ENCODE measurements around the gene CCDC188. TPM values are rescaled to one million over a fixed set of nuclear protein-coding genes. Genes with fewer than 3 reads are reported as not detected.

The CCDC188 gene
- total RNA-seq, 3 donors from 2014 or later (not counting 1 experiment from before 2014, with no cell fraction given) = 0.64 TPM; not detected in 2

GRCh38 chr22:20111045-20111688 lies 39.7 kb downstream of the CCDC188 start:
- H3K36me3 ChIP-seq (ENCODE audit: control insufficient read depth, insufficient read depth, low read length) = peaks cover 76% of the 10 kb centered on the region
- peaks cover 15 to 34% of the 10 kb centered on the region in 2 donors for H3K4me1 Mint-ChIP-seq
- no peaks in the 10 kb centered on the region for H3K9me3 ChIP-seq (ENCODE audit: control insufficient read depth, insufficient read depth, low read length)
- no peaks in the 10 kb centered on the region for H3K27me3 ChIP-seq (ENCODE audit: control insufficient read depth, insufficient read depth, low read length)
- peak; percentile 36 to 86 (median 65) for ATAC-seq
- TF ChIP-seq, protein P1, sequence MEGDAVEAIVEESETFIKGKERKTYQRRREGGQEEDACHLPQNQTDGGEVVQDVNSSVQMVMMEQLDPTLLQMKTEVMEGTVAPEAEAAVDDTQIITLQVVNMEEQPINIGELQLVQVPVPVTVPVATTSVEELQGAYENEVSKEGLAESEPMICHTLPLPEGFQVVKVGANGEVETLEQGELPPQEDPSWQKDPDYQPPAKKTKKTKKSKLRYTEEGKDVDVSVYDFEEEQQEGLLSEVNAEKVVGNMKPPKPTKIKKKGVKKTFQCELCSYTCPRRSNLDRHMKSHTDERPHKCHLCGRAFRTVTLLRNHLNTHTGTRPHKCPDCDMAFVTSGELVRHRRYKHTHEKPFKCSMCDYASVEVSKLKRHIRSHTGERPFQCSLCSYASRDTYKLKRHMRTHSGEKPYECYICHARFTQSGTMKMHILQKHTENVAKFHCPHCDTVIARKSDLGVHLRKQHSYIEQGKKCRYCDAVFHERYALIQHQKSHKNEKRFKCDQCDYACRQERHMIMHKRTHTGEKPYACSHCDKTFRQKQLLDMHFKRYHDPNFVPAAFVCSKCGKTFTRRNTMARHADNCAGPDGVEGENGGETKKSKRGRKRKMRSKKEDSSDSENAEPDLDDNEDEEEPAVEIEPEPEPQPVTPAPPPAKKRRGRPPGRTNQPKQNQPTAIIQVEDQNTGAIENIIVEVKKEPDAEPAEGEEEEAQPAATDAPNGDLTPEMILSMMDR (IDR thresholded peaks at IDR 0.05) = peak; percentile 22
- H3K4me3 ChIP-seq (ENCODE audit: low read length) = no peak overlapping the region
- peak overlapping the region; percentile 31 to 58 for H3K27ac Mint-ChIP-seq
- no peaks in the 10 kb centered on the region for H3K36me3 Mint-ChIP-seq
- no peak overlapping the region for H3K4me3 Mint-ChIP-seq
- WGBS (ENCODE audit: insufficient coverage) = 39% methylated on average over 14 of the region's 14 CpGs
- intact Hi-C loops (cut with micrococcal nuclease) = no loop called here
- DNase-seq = peak in 1 of 2 donors; percentile 69
- H3K9me3 Mint-ChIP-seq = no peaks in the 10 kb centered on the region
- H3K27me3 Mint-ChIP-seq (ENCODE audit: low read depth in 2 of 2) = no peaks in the 10 kb centered on the region
- H3K27ac ChIP-seq (ENCODE audit: low read length) = peak overlapping the region; percentile 13
- peaks cover 63% of the 10 kb centered on the region for H3K4me1 ChIP-seq (ENCODE audit: control insufficient read depth, insufficient read depth, low read length)

DNA sequence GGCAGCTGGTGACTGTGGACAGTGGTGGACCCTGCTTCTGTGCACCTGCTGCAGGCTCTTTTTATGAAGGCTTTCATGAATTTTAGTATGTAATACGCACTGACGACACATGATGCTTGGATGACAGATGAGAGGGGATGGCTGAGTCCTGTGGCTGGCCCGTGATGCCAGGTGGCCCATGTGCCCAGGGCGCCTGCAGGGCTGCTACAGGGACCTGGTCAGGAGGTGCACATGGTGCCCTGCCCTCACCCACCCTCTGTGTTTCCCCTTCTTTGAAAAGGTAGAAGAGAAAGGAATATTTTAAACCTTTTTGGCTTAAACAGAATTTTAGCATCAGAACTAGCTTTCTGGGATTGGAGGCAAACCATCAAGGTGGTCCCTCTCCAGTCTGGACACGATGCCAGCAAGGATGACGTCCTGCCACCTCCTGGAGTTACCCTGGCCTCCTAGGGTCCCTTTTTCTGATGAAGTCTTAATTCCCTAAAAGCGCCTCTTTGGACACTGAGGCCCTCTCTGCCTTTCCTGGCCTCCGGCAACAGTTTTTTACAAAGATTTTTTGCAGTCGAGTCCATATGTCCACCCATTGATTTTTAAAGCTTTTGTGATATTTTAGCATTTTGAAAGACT lies 40.4 kb downstream of the CCDC188 start:
- Mint-ChIP-seq H3K27me3 (ENCODE audit: low read depth in 2 of 2) (no peaks in the 10 kb centered on the region), H3K4me3 (no peak overlapping the region), H3K36me3 (no peaks in the 10 kb centered on the region), H3K27ac (peak overlapping the region; percentile 31 to 58), H3K9me3 (no peaks in the 10 kb centered on the region), H3K4me1 (peaks cover 15 to 33% of the 10 kb centered on the region in 2 donors)
- Histone ChIP-seq H3K27ac (ENCODE audit: low read length) (no peak overlapping the region), H3K27me3 (ENCODE audit: control insufficient read depth, insufficient read depth, low read length) (no peaks in the 10 kb centered on the region), H3K4me3 (ENCODE audit: low read length) (no peak overlapping the region), H3K36me3 (ENCODE audit: control insufficient read depth, insufficient read depth, low read length) (peaks cover 77% of the 10 kb centered on the region), H3K4me1 (ENCODE audit: control insufficient read depth, insufficient read depth, low read length) (peaks cover 56% of the 10 kb centered on the region), H3K9me3 (ENCODE audit: control insufficient read depth, insufficient read depth, low read length) (no peaks in the 10 kb centered on the region)
- no peak for DNase-seq
- WGBS (ENCODE audit: insufficient coverage) = 98% methylated on average over 9 of the region's 9 CpGs
- no peak for ATAC-seq
- intact Hi-C loops (cut with micrococcal nuclease) = no loop called here
- TF ChIP-seq, protein P1 (IDR thresholded peaks at IDR 0.05) = no peak

GRCh38 chr22:20109411-20110358 lies 41.2 kb downstream of the CCDC188 start:
- peaks cover 11 to 27% of the 10 kb centered on the region in 2 donors for H3K4me1 Mint-ChIP-seq
- peaks cover 76% of the 10 kb centered on the region for H3K36me3 ChIP-seq (ENCODE audit: control insufficient read depth, insufficient read depth, low read length)

More at GRCh38 chr22:20109411-20110358, 41.2 kb downstream of the CCDC188 start:
- DNase-seq (no peak), ATAC-seq (no peak)
- Histone ChIP-seq H3K4me1 (ENCODE audit: control insufficient read depth, insufficient read depth, low read length) (peaks cover 48% of the 10 kb centered on the region), H3K27ac (ENCODE audit: low read length) (no peak overlapping the region), H3K9me3 (ENCODE audit: control insufficient read depth, insufficient read depth, low read length) (no peaks in the 10 kb centered on the region), H3K27me3 (ENCODE audit: control insufficient read depth, insufficient read depth, low read length) (no peaks in the 10 kb centered on the region), H3K4me3 (ENCODE audit: low read length) (no peak overlapping the region)
- 87% methylated on average over 23 of the region's 23 CpGs for WGBS (ENCODE audit: insufficient coverage)
- Mint-ChIP-seq H3K27me3 (ENCODE audit: low read depth in 2 of 2) (no peaks in the 10 kb centered on the region), H3K4me3 (no peak overlapping the region), H3K27ac (peak overlapping the region in 1 of 2 donors; percentile 11), H3K9me3 (no peaks in the 10 kb centered on the region), H3K36me3 (no peaks in the 10 kb centered on the region)
- intact Hi-C loops (cut with micrococcal nuclease) = no loop called here
- TF ChIP-seq, protein P1 (IDR thresholded peaks at IDR 0.05) = no peak

Data from natural killer cell (primary cell).